Measurements from ENCODE around the gene AGAP2. TPM values are rescaled to one million over a fixed set of nuclear protein-coding genes. Genes with fewer than 3 reads are reported as not detected.

The AGAP2 gene
- total RNA-seq, 1 donor from 2014 or later, result 0.20 TPM

- no peak for DNase-seq (ENCODE audit: low read depth in 2 of 2)
These were observed 1.6 kb downstream of the AGAP2 start for GRCh38 chr12:57736741-57737466.

DNA sequence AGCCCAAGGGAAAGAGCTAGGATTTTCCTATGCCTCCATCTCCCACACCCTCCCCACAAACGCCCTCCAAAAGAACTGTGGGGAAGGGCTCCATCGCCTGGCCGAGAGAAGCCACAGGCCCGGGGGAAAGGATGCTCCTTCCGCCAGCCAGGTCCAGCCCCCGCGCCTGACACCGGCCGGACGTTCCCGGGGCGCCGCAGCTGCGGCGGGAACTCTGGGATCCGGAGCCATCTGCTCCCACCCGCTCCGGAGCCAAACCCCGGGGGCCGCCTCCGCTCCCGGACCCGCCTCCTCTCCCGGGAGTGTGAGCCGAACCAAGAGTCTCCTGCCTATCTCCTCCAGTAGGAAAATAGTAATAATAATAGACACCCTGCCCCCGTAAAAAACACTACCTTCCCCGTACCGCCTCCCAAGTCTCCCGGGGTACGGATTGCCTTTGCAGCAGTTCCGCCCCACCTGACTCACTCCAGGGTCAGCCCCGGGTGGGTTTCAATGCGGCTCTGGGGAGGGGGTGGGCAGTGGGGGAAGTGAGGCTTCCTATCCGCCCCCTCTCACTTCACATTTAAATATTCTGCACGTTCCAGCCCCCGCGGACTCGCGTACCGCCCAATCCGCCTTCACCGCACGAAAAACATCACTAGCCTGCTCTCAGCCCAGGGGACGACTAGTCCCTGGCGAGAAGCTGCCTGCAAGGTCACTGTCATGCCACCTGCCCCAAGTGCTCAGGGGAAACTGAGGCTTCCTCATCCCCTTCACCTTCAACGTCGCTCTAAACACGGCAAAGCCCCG, 2.4 kb downstream of the AGAP2 start:
- peak in 1 of 2 donors; percentile 44 for DNase-seq (ENCODE audit: low read depth in 2 of 2)

- no peak for DNase-seq (ENCODE audit: low read depth in 2 of 2)
These were observed 3.2 kb downstream of the AGAP2 start for GRCh38 chr12:57735198-57735855.

DNA sequence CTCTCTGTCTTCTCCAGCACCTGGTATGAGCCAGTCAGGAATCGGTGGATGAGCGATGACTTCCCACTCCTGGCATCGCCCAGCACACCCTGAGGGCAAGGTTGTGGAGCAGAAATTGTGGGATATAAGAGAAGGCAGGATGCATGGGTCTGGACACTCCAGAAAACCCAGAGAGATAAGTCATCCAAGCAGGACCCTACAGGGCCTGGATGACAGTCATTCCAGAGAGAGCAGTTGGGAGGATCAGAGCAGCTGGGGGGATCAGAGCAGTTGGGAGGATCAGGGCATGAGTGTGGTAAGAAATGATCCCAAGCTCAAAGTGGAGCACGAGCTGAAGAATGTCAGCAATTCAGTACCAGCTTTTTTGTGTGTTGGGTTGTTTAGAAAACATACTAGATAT, 4.0 kb downstream of the AGAP2 start:
- DNase-seq (ENCODE audit: low read depth in 2 of 2), result no peak

DNA sequence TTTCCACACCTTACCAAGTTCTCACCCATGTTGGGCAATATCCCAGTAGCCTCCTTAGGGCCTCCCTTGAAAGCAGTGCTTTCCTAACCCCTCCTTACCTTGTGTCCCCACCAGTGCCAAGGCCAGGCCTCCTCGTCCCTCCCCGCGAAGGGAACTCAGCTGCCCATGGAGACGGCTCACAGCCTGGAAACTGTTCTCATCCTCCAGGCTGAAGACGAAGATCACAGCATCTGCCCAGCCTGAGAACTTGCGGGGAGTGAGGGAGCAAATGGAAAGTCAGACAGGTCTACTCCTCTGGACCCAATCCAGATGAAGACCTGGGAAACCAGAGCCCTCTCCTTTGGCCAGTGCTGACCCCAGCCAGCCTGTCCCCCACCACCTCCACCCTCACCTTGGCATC, 4.6 kb downstream of the AGAP2 start:
- no peak for DNase-seq (ENCODE audit: low read depth in 2 of 2)

DNA sequence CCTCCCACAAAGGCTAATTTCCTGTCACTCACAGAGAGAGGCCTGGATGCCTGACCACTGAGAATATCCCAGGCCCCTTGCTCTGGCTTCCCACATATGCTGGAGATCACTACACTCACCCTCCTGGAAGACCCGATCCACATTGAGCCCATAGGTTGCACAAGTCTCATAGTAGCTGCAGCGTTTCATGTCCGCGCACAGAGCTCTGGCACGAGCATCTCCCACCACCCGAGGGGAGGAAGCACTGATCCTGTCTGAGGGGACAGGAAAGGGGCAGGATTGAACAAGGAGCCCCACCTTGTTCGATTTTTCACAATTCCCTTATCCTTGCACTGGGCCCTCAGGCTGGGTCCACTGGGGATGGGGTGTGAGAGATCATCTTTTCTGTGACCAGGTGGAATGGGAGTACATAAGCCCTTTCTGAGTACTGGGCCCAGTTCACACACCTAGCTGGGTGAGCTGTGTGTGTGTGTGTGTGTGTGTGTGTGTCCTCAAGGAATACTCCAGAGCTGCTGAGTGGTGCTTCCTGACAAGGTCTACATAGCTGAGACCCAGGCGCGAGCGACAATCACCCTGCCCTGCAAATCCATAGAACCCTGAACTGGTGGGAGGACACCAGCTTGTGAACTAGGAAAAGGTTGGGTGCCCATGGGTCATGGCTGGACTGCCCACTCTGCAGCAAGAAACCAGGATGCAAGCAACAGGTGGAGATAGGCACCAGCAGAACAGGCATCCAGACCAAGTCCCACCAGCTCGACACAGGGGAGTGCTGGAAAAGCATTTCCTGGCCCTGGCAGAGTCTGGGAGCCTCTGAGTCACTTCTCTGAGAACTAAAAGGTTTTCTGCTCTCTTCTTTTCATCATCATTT, 5.6 kb downstream of the AGAP2 start:
- no peak for DNase-seq (ENCODE audit: low read depth in 2 of 2)

DNA sequence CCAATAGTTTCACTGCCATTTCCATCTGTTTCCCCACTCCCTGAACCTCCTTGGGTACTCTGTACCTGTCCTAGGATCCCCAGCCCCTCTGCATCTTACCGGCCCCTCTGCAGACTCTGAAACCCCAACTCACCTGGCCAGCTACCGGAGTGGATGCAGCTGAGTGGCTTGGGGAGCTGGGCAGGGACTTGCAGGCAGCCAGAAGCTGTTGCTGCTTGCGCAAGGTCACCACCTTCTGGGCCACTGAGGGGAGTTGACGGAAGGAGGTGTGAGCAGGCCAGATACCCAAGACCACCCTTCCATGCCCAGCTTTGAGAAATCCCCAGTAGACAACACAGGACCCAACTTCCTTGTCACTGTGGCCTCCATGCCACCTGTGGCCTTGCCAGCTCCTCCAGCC, 6.3 kb downstream of the AGAP2 start:
- no peak for DNase-seq (ENCODE audit: low read depth in 2 of 2)

DNA sequence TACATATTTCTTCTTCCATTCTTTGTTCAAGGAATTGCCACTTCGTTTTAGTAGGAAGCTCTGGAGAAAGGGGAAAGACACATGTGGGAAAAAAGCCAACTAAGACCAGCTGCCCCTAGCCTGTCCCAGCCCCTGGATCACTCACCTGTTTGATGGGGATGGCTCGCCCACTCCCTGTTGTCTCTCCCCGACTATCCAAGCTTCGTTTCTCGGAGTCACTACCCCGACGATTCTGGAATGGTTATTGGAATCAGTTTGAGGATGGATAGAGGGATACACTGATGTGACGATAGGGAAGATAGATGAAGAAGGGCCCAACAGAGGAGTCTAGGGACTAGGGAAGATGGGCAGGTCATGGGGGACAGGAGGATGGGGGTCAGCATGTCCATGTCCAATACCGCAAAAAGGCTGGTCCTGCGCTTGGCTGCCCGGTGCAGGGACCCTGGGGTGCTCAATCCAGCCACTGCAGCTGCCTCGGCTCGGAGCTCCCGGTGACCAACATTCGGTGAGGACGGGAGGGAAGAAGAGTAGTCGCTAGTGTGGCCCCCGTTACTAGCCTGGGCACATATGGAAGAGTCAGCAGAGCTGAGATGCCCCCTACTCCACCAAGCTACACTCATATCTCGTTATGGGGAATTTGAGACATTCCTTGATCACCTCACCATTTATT, 7.0 kb downstream of the AGAP2 start:
- DNase-seq (ENCODE audit: low read depth in 2 of 2), result no peak

- no peak for DNase-seq (ENCODE audit: low read depth in 2 of 2)
These were observed 8.0 kb downstream of the AGAP2 start for GRCh38 chr12:57730336-57731067.

GRCh38 chr12:57729321-57729844, 9.2 kb downstream of the AGAP2 start:
- DNase-seq (ENCODE audit: low read depth in 2 of 2), result no peak

GRCh38 chr12:57727758-57728395, 10.7 kb downstream of the AGAP2 start:
- no peak for DNase-seq (ENCODE audit: low read depth in 2 of 2)

DNA sequence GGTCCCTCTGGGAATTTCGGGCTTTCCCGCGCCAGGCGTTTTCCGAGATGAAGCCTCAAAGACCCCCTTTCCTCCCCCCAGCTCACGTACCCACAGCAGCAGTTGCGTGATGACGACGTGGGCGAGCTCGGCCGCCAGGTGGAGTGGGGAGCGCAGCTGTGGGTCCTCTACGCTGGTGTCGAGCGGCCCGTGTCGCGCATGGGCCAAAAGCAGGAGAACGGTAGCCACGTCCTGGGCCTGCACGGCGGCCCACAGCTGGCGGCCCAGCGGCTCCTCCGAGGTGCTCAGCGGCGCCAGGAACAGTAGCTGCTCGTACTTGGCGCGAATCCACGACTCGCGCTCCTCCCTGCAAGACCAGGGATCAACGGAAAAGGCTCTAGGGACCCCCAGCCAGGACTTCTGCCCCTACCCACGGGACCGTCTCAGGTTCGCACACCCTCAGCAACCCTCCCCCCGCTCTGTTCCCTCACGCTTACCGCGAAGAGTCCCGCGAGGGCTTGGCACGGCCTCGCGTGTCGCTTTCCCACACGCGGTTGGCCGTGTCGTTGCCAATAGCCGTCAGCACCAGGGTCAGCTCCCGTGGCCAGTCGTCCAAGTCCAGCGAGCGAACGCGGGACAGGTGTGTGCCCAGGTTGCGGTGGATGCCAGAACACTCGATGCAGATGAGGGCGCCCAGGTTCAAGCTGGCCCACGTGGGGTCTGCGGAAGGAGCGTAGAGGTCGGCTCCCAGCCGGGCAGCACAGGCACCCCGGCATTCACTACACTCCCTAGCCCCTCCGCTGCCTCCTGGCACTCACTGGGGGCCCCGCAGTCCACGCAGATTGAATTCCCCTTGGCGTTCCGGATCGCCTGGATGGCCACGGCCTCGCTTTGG, 11.4 kb downstream of the AGAP2 start:
- peak; percentile 41 to 66 for DNase-seq (ENCODE audit: low read depth in 2 of 2)

DNA sequence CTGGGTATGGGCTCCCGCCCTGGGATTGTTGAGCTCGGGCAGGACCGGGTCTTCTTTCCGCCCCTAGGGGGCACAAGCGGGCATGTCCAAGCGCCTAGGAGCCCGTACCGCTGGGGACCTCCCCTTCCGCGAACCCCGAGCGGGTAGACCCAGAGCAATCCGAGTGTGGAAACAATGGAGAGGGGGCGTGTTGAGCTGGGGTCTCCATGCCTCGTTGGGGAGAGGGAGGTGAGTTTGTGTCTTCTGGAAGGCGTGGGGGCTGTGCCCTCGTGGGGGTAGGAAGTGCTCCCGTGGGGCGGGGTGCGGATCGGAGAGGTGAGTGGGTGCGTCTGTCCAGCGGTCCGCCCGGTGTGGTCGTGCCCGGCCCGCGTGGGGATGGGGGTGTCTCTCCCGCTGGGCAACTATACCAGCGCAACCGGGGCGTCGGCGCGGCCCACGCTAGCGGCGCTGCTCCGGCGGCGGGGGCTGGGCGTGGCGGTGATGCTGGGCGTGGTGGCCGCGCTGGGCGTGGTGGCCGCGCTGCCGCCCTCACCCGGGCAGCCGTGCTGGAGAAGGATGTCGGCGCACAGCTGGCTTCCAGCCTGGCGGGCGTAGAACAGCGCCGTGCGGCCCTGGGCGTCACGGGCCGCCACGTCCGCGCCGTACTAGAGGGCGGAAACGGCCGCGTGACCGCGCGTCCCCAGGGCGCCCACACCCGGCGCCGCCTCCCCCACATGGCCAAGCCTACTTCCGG, 12.2 kb downstream of the AGAP2 start:
- peak; percentile 86 to 90 for DNase-seq (ENCODE audit: low read depth in 2 of 2)

GRCh38 chr12:57725851-57726150, 12.7 kb downstream of the AGAP2 start:
- DNase-seq (ENCODE audit: low read depth in 2 of 2), result no peak

DNA sequence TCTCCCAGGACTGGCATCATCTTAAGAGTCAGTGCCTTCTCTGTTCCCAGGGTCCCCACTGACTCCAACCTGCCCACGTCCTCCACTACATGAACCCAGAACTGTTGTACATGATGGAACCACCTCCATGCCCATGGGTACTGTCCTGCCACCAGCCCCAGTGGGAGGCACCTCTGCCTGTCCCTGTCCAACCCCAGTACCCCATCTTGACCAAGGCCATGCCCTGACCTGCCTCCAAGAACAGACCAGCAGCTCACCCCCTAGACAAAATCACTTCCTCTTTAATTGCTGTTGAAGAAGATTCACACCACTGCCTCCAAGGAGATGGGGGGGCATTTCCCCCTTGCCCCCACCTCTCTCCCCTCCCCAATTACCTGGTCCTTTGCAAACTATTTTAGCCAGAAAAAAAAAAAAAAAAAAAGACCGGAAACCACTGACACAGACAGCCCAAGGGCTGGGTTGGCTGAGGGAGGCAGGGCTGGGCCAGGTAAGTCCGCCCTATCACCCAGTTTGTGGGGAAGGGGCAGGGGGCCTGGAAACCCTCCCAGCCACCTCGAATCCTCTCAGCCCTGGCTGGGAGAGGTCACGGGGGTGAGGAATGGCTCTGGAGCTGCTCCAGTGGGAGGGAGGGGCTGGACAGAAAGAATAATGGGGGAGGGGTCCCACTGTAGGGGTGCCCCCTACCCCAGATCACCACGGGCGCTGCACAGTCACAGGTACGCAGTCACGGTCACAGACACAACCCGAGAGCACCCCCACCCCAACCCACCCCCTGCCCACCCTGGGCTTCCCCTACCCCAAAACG, 13.4 kb downstream of the AGAP2 start:
- DNase-seq (ENCODE audit: low read depth in 2 of 2), result no peak

DNA sequence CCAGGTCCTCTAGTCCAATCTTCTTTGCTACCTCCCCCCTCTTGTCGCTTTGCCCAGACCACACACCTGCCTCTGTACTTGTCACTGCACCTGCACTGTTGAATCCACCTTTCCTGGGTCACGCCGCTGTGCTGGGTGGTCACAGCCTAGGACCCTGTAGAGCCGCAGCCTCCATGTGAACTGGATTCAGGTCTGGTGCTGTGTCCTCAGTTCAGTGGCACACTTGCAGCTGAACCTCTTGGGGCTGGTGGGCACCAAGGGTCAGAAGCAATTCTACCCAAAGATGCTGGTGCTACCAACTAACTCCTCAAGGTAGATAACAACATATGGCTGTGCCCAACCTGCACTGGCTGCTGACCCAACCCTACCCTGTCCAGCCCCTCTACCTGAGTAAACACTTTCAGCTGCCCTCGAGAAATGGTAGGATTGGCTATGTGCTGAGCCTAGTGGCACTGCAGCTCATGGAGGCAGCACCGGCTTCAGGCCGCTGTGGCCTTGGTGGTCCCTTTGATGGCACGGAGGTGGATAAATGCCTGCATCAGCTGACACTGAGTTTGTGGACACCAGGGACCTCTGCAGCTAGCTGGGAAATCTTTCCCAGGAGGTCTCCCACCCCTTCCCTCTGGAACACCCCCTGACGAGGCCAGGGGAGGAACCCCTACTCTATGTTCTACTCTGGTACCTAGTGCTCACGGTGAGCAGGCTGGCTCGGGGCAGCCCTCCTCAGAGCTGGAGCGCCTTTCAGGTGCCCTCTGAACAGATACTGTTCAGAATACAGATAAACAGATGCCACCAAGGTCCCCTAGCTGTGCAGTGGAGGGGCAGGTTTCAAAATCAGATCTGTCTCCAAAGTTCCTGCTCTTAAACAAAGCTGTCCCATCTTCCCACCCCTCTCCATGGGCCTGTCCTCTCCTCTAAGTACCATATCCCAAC, 14.3 kb downstream of the AGAP2 start:
- DNase-seq (ENCODE audit: low read depth in 2 of 2), result no peak

Data from lung microvascular endothelial cell (primary cell).